Activated CD4-positive, alpha-beta T cell treated with anti-CD3 and anti-CD28 coated beads, Interleukin-2, amount 50 U/mL, for 1 hour (primary cell): ENCODE measurements around the gene C12orf56.
"Not testable (repeated sequence)": the region's sequence is repeated elsewhere in the genome, so short reads cannot be mapped to it uniquely, and the experiment has no call there.

Experiments
- DNase-seq: peaks from one replicate; pipeline ENCODE4 v3.0.0-alpha.2; 2020

Gene C12orf56

GRCh38 chr12:64299628-64300027 is 90.9 kb downstream of the C12orf56 start:
- DNase-seq = no peak

- DNase-seq = no peak
These were observed 94.3 kb downstream of the C12orf56 start for GRCh38 chr12:64296301-64296700.

GRCh38 chr12:64293654-64294364 is 96.7 kb downstream of the C12orf56 start:
- no peak for DNase-seq

- not testable (repeated sequence) for DNase-seq
These were observed 97.4 kb downstream of the C12orf56 start for GRCh38 chr12:64293174-64293573.

- no peak for DNase-seq
These were observed 104.0 kb downstream of the C12orf56 start for GRCh38 chr12:64286521-64286920.

GRCh38 chr12:64284256-64284655 is 106.3 kb downstream of the C12orf56 start:
- no peak for DNase-seq

GRCh38 chr12:64278421-64278820 is 112.1 kb downstream of the C12orf56 start:
- no peak for DNase-seq

GRCh38 chr12:64273527-64274403 is 116.8 kb downstream of the C12orf56 start:
- DNase-seq = no peak

- no peak for DNase-seq
These were observed 120.1 kb downstream of the C12orf56 start for GRCh38 chr12:64270411-64270810.

- no peak for DNase-seq
These were observed 121.4 kb downstream of the C12orf56 start for GRCh38 chr12:64269161-64269560.

GRCh38 chr12:64268409-64268808 is 122.1 kb downstream of the C12orf56 start:
- no peak for DNase-seq

GRCh38 chr12:64265839-64266238 is 124.7 kb downstream of the C12orf56 start:
- no peak for DNase-seq

GRCh38 chr12:64261813-64262212 is 128.7 kb downstream of the C12orf56 start:
- no peak for DNase-seq

- no peak for DNase-seq
These were observed 132.0 kb downstream of the C12orf56 start for GRCh38 chr12:64258576-64258975.

GRCh38 chr12:64256166-64256800 is 134.3 kb downstream of the C12orf56 start:
- DNase-seq = no peak

GRCh38 chr12:64255249-64255648 is 135.3 kb downstream of the C12orf56 start:
- DNase-seq = no peak

GRCh38 chr12:64253356-64253755 is 137.2 kb downstream of the C12orf56 start:
- DNase-seq = no peak

GRCh38 chr12:64252681-64253080 is 137.9 kb downstream of the C12orf56 start:
- no peak for DNase-seq

- no peak for DNase-seq
These were observed 146.7 kb downstream of the C12orf56 start for GRCh38 chr12:64243809-64244208.

- no peak for DNase-seq
These were observed 149.8 kb downstream of the C12orf56 start for GRCh38 chr12:64240781-64241180.

GRCh38 chr12:64237382-64237781 is 153.2 kb downstream of the C12orf56 start:
- DNase-seq = no peak

- DNase-seq = no peak
These were observed 154.0 kb downstream of the C12orf56 start for GRCh38 chr12:64236549-64236948.

- DNase-seq = no peak
These were observed 158.4 kb downstream of the C12orf56 start for GRCh38 chr12:64232196-64232595.

GRCh38 chr12:64229796-64230195 is 160.8 kb downstream of the C12orf56 start:
- DNase-seq = no peak
